GM23248 (cell line): ENCODE data around the gene APOBEC3H.

ENCODE experiments used
- EZH2 ChIP-seq: fragments of 200-600 bp; sonication (generic); IDR thresholded peaks from 2 replicates; pipeline ENCODE4 v1.6.1; 2018; ENCODE audit warnings: antibody characterized with exemption, mild to moderate bottlenecking; ENCODE audit not compliant: insufficient read depth, poor library complexity, severe bottlenecking
- EZH2phosphoT487 ChIP-seq: fragments of 200-600 bp; sonication (generic); IDR thresholded peaks from 2 replicates; pipeline ENCODE4 v1.6.1; 2018; ENCODE audit warnings: antibody characterized with exemption, moderate library complexity, mild to moderate bottlenecking, low read depth; ENCODE audit not compliant: insufficient read depth

DNA sequence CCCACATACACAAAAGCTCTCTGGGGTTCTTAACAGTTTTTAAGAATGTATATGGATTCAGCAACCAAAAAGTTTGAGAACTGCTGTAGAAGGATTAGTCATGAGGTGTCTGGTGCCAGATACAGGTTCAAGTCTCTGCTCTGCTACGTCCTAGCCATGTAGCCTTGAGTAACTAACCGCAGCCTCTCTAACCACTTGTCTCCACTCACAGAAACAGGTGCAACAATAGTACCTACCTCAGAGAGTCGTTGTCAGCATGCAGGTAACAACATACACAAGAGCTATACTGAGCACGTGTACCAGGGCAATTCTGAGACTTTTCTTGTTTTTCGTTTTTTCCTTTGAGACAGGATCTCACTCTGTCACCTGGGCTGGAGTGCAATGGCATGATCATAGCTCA, 28.6 kb downstream of the APOBEC3H start:
- TF ChIP-seq EZH2 (no peak), EZH2phosphoT487 (no peak)
